ENCODE measurements around the gene DNAJB11.

The DNAJB11 gene

GRCh38 chr3:186532598-186533072 lies 37.9 kb upstream of the DNAJB11 start:
- H3K4me1 ChIP-seq (ENCODE audit: control insufficient read depth, insufficient read depth, low read length) = peaks cover 7% of the 10 kb centered on the region
- no peak overlapping the region for H3K4me3 ChIP-seq (ENCODE audit: low read depth, low read length)
- H3K27me3 ChIP-seq (ENCODE audit: control insufficient read depth, insufficient read depth, low read length) = no peaks in the 10 kb centered on the region
- no peak overlapping the region for H3K9ac ChIP-seq (ENCODE audit: low read depth, low read length)
- no peaks in the 10 kb centered on the region for H3K9me3 ChIP-seq (ENCODE audit: control insufficient read depth, insufficient read depth, low read length)
- H3K27ac ChIP-seq (ENCODE audit: low read depth, low read length) = peak overlapping the region; percentile 35
- H3K36me3 ChIP-seq (ENCODE audit: control insufficient read depth, insufficient read depth, low read length) = no peaks in the 10 kb centered on the region

DNA sequence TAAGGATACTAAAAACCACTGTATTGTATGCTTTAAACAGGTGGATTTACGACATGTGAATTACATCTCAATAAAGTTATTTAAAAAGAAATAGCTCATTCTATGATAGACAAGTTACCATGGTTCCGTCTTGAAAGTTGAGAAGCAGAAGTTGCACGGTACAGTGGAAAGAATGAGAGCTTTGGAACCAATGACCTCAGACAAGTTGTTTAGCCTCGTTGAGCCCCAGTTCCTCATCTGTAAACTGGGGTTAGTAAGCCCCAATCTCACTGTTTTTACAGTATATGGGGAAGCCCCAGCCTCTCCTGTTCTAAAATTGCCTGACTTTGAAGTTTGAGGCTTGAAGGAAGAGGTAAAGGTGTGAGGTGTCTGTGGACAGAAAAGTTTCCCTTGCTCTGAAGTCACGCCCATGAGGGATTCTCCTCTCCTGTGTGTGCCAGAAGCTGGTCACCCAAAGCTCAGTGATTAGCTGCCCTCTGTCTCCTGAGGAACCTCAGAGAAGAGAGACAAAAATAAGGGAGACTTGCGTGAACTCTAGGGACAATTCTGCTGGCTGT lies 36.3 kb upstream of the DNAJB11 start:
- no peak overlapping the region for H3K27ac ChIP-seq (ENCODE audit: low read depth, low read length)
- no peak overlapping the region for H3K4me3 ChIP-seq (ENCODE audit: low read depth, low read length)
- H3K4me1 ChIP-seq (ENCODE audit: control insufficient read depth, insufficient read depth, low read length) = peaks cover 7% of the 10 kb centered on the region
- no peaks in the 10 kb centered on the region for H3K36me3 ChIP-seq (ENCODE audit: control insufficient read depth, insufficient read depth, low read length)
- no peaks in the 10 kb centered on the region for H3K27me3 ChIP-seq (ENCODE audit: control insufficient read depth, insufficient read depth, low read length)
- no peaks in the 10 kb centered on the region for H3K9me3 ChIP-seq (ENCODE audit: control insufficient read depth, insufficient read depth, low read length)
- H3K9ac ChIP-seq (ENCODE audit: low read depth, low read length) = no peak overlapping the region

DNA sequence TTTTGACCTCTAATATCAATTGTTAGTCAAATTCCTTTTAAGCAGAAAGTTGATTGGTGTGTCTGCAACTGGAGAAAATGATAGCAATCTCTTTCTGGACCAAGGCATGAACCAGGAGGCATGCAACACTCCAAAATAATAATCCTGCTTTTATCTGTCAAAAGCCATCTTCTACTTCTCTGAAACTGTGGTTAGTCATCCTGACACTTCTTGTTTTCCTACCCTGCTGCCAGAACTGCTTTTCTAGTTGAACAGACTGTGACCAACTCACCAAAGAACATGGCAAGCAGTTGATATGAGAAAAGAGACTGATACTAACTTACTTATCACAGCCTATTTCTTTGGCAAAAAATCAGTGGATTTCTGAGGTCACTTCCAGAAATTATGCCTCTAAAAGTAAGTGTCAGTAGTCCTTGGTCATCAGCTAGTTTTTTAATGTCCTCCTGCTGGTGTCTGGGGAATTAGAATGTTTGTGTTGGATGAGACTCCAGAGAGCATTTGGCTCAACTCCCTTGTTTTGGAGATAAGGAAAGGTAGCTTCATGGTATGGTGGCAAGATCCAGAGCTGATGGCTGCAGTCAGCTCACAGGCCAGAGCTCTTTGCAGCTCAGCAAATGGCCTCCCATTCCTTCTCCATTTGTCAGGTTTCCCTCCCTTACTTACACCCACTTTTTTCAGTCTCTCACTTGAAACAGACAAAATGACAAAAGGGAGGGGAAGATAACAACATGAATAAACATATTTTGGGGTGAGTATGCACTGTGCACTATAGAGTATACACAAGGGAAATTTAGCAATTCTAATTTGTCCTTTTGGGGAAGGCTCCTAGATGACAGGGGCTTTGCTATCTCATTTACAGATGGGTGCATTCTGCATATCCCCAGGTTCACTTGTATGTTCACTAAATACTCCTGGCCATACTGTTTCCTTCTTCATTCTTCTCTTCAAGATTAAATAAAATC lies 33.4 kb upstream of the DNAJB11 start:
- Histone ChIP-seq H3K27ac (ENCODE audit: low read depth, low read length) (no peak overlapping the region), H3K36me3 (ENCODE audit: control insufficient read depth, insufficient read depth, low read length) (no peaks in the 10 kb centered on the region), H3K27me3 (ENCODE audit: control insufficient read depth, insufficient read depth, low read length) (no peaks in the 10 kb centered on the region), H3K9ac (ENCODE audit: low read depth, low read length) (no peak overlapping the region), H3K4me3 (ENCODE audit: low read depth, low read length) (no peak overlapping the region), H3K9me3 (ENCODE audit: control insufficient read depth, insufficient read depth, low read length) (no peaks in the 10 kb centered on the region), H3K4me1 (ENCODE audit: control insufficient read depth, insufficient read depth, low read length) (no peaks in the 10 kb centered on the region; the same call in 1 of the 2 replicates)

GRCh38 chr3:186538779-186539178 lies 31.7 kb upstream of the DNAJB11 start:
- Histone ChIP-seq H3K27ac (ENCODE audit: low read depth, low read length) (no peak overlapping the region), H3K9me3 (ENCODE audit: control insufficient read depth, insufficient read depth, low read length) (no peaks in the 10 kb centered on the region), H3K36me3 (ENCODE audit: control insufficient read depth, insufficient read depth, low read length) (no peaks in the 10 kb centered on the region), H3K27me3 (ENCODE audit: control insufficient read depth, insufficient read depth, low read length) (no peaks in the 10 kb centered on the region), H3K4me3 (ENCODE audit: low read depth, low read length) (no peak overlapping the region), H3K4me1 (ENCODE audit: control insufficient read depth, insufficient read depth, low read length) (no peaks in the 10 kb centered on the region), H3K9ac (ENCODE audit: low read depth, low read length) (no peak overlapping the region)

GRCh38 chr3:186540221-186540834 lies 30.2 kb upstream of the DNAJB11 start:
- Histone ChIP-seq H3K27me3 (ENCODE audit: control insufficient read depth, insufficient read depth, low read length) (no peaks in the 10 kb centered on the region), H3K4me1 (ENCODE audit: control insufficient read depth, insufficient read depth, low read length) (no peaks in the 10 kb centered on the region), H3K36me3 (ENCODE audit: control insufficient read depth, insufficient read depth, low read length) (no peaks in the 10 kb centered on the region), H3K4me3 (ENCODE audit: low read depth, low read length) (no peak overlapping the region), H3K9me3 (ENCODE audit: control insufficient read depth, insufficient read depth, low read length) (no peaks in the 10 kb centered on the region), H3K9ac (ENCODE audit: low read depth, low read length) (no peak overlapping the region), H3K27ac (ENCODE audit: low read depth, low read length) (no peak overlapping the region)

DNA sequence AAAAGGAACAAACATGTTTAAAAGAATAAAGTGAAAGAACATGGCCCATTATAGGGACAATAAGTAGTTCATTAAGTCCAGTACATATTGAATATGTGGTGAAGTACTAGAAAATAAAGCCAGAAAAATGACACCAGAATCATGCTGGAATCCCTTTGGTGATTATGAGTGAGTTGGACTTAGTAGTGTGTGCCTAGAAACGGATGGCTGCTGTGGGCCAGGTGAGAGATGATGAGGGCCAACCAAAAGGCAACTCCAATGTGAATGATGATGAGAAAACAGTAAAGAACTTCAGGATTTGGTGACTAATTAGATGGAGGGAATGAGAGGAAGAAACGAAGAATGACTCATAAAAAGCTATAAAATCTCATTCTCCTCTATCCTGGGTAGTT lies 29.7 kb upstream of the DNAJB11 start:
- Histone ChIP-seq H3K9me3 (ENCODE audit: control insufficient read depth, insufficient read depth, low read length) (no peaks in the 10 kb centered on the region), H3K36me3 (ENCODE audit: control insufficient read depth, insufficient read depth, low read length) (no peaks in the 10 kb centered on the region), H3K4me3 (ENCODE audit: low read depth, low read length) (no peak overlapping the region), H3K27me3 (ENCODE audit: control insufficient read depth, insufficient read depth, low read length) (no peaks in the 10 kb centered on the region), H3K9ac (ENCODE audit: low read depth, low read length) (no peak overlapping the region), H3K4me1 (ENCODE audit: control insufficient read depth, insufficient read depth, low read length) (no peaks in the 10 kb centered on the region), H3K27ac (ENCODE audit: low read depth, low read length) (no peak overlapping the region)

- Histone ChIP-seq H3K27me3 (ENCODE audit: control insufficient read depth, insufficient read depth, low read length) (no peaks in the 10 kb centered on the region), H3K36me3 (ENCODE audit: control insufficient read depth, insufficient read depth, low read length) (peaks cover 1% of the 10 kb centered on the region), H3K4me3 (ENCODE audit: low read depth, low read length) (no peak within 1 kb of the TSS), H3K27ac (ENCODE audit: low read depth, low read length) (no peak within 1 kb of the TSS), H3K9ac (ENCODE audit: low read depth, low read length) (no peak within 1 kb of the TSS), H3K9me3 (ENCODE audit: control insufficient read depth, insufficient read depth, low read length) (no peaks in the 10 kb centered on the region), H3K4me1 (ENCODE audit: control insufficient read depth, insufficient read depth, low read length) (no peaks in the 10 kb centered on the region)
Observed at GRCh38 chr3:186544281-186544680, 26.2 kb upstream of the DNAJB11 start, which contains the start of gene CRYGS. Gene CRYGS (minus strand): TSS chr3:186544380. CDS start chr3:186544326, 54 bp downstream.

DNA sequence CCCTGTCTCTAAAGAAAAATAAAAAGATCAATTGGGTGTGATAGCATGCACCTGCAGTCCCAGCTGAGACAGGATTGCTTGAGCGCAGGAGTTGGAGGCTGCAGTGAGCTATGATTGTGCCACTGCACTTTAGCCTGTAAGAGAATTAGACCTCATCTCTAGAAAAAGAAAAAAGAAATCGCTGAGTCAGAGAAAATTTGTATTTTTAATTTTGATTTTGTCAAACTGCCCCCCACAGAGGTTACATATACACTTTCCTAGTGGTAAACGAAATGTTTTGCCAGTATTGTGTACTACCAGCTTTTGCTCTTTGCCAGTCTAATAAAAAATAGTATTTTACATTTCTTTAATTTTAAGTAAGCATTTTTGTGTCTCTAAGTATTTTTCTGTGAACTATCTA lies 21.0 kb upstream of the DNAJB11 start:
- no peak overlapping the region for H3K4me3 ChIP-seq (ENCODE audit: low read depth, low read length)
- H3K9me3 ChIP-seq (ENCODE audit: control insufficient read depth, insufficient read depth, low read length) = no peaks in the 10 kb centered on the region
- no peak overlapping the region for H3K9ac ChIP-seq (ENCODE audit: low read depth, low read length)
- H3K27me3 ChIP-seq (ENCODE audit: control insufficient read depth, insufficient read depth, low read length) = no peaks in the 10 kb centered on the region
- H3K27ac ChIP-seq (ENCODE audit: low read depth, low read length) = no peak overlapping the region
- no peaks in the 10 kb centered on the region for H3K4me1 ChIP-seq (ENCODE audit: control insufficient read depth, insufficient read depth, low read length)
- peaks cover 22% of the 10 kb centered on the region for H3K36me3 ChIP-seq (ENCODE audit: control insufficient read depth, insufficient read depth, low read length)

DNA sequence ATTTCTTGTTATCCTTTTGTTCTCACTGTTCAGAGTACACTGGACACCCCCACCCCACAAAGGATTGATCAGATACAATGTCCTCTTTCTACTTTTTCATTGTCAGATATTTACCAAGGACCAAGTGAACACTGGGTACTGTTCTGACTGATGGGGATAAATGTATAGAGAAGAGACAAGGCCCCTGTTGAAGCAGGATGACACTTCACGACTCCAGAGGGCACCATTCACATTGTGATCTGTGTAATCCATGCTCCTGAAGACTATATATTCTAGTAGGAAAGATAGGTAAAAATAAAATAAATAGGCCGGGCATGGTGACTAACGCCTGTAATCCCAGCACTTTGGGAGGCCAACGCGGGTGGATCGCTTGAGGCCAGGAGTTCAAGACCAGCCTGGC lies 19.1 kb upstream of the DNAJB11 start:
- H3K36me3 ChIP-seq (ENCODE audit: control insufficient read depth, insufficient read depth, low read length) = peaks cover 35% of the 10 kb centered on the region
- no peaks in the 10 kb centered on the region for H3K27me3 ChIP-seq (ENCODE audit: control insufficient read depth, insufficient read depth, low read length)

DNA sequence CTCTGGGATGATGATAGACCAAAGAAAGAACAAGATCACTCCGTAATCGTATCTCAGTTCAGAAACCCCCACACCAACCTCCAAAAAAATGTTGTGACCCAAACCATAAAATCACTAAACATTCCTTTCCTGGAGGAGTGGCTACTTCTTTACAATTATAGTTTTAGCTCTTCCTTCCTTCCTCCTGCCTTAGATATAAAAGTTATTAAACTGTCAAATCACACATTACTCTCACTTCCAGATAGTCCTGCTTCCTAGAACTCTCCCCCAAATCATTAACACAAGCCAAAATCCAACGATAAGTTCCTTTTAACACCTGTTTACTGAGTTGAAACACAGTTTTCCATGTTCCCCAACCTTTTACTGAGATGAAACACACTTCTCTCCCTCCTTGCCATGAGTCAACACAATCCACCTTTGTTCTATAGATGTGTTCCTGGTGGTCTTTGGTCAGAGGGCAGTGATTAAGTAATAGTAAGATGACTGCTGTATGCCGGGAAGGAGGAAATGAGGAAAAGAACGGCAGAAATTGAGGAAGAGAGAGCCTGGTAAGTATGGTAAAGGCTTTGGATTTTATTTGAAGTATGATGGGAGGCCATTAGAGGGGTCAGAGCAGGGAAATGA lies 18.0 kb upstream of the DNAJB11 start:
- no peak overlapping the region for H3K27ac ChIP-seq (ENCODE audit: low read depth, low read length)
- no peaks in the 10 kb centered on the region for H3K4me1 ChIP-seq (ENCODE audit: control insufficient read depth, insufficient read depth, low read length)
- H3K36me3 ChIP-seq (ENCODE audit: control insufficient read depth, insufficient read depth, low read length) = peaks cover 41% of the 10 kb centered on the region
- H3K27me3 ChIP-seq (ENCODE audit: control insufficient read depth, insufficient read depth, low read length) = no peaks in the 10 kb centered on the region
- no peak overlapping the region for H3K4me3 ChIP-seq (ENCODE audit: low read depth, low read length)
- H3K9me3 ChIP-seq (ENCODE audit: control insufficient read depth, insufficient read depth, low read length) = no peaks in the 10 kb centered on the region
- no peak overlapping the region for H3K9ac ChIP-seq (ENCODE audit: low read depth, low read length)

More for the DNA sequence above, 19.1 kb upstream of the DNAJB11 start:
- Histone ChIP-seq H3K4me3 (ENCODE audit: low read depth, low read length) (no peak overlapping the region), H3K27ac (ENCODE audit: low read depth, low read length) (no peak overlapping the region), H3K9ac (ENCODE audit: low read depth, low read length) (no peak overlapping the region), H3K4me1 (ENCODE audit: control insufficient read depth, insufficient read depth, low read length) (no peaks in the 10 kb centered on the region), H3K9me3 (ENCODE audit: control insufficient read depth, insufficient read depth, low read length) (no peaks in the 10 kb centered on the region)
